IMR-90 (cell line): ENCODE data around the gene KLK8. TPM values are rescaled to one million over a fixed set of nuclear protein-coding genes. Genes with fewer than 3 reads are reported as not detected.
"Not testable (repeated sequence)": the region's sequence is repeated elsewhere in the genome, so short reads cannot be mapped to it uniquely, and the experiment has no call there.

ENCODE experiments used
- ATAC-seq: fragments of 200-7000 bp; cut with Tn5 transposase; 2 replicates; pipeline ENCODE4 v1.9.1; 2020; ENCODE audit warnings: low read depth, mild to moderate bottlenecking, moderate library complexity
- BruUV-seq: library from RNA; stranded (reverse); fragments of 400-500 nt; replicated peaks from 2 replicates; lab custom pipeline; 2021; lab: Mats Ljungman, UMichigan
- CTCF ChIA-PET: fragments of 300-600 bp; formaldehyde crosslinking; extraction: SDS; loops from one replicate; lab custom pipeline; 2021; ENCODE audit warnings: antibody characterized with exemption; lab: Yijun Ruan, JAX
- POLR2A ChIA-PET: fragments of 300-600 bp; sonication (Branson Sonifier 250); formaldehyde crosslinking; loops from one replicate; lab custom pipeline; 2022; ENCODE audit warnings: antibody characterized with exemption; ENCODE audit not compliant: unreplicated experiment; lab: Charles Lee
- DNase-seq: peaks from one replicate; pipeline ENCODE4 v3.0.0; 2013
- H2AFZ ChIP-seq: replicated peaks from 2 replicates; pipeline ENCODE3; 2013; ENCODE audit warnings: low read length, mild to moderate bottlenecking; ENCODE audit not compliant: poor library complexity
- H2AK5ac ChIP-seq: 2 replicates; pipeline ENCODE4 v1.6.1; 2013; ENCODE audit warnings: low read depth, low read length, inconsistent platforms
- H2AK9ac ChIP-seq: replicated peaks from 2 replicates; pipeline ENCODE3; 2013; ENCODE audit warnings: mild to moderate bottlenecking, low read depth, low read length, moderate library complexity; ENCODE audit not compliant: poor library complexity
- H2BK120ac ChIP-seq: 2 replicates; pipeline ENCODE4 v1.6.1; 2013; ENCODE audit warnings: low read depth, low read length, inconsistent platforms
- H2BK15ac ChIP-seq: 3 replicates; pipeline ENCODE4 v1.6.1; 2013; ENCODE audit warnings: low read depth, low read length, inconsistent platforms
- H2BK20ac ChIP-seq: 2 replicates; pipeline ENCODE4 v1.6.1; 2013; ENCODE audit warnings: low read depth, mild to moderate bottlenecking, inconsistent platforms, low read length, moderate library complexity
- H2BK5ac ChIP-seq: 2 replicates; pipeline ENCODE4 v1.6.1; 2013; ENCODE audit warnings: mild to moderate bottlenecking, low read depth, low read length, inconsistent platforms; ENCODE audit not compliant: poor library complexity, severe bottlenecking
- H3K14ac ChIP-seq: replicated peaks from 2 replicates; pipeline ENCODE4 v1.6.1; 2013; ENCODE audit warnings: low read depth, low read length, inconsistent platforms
- H3K18ac ChIP-seq: 2 replicates; pipeline ENCODE4 v1.6.1; 2013; ENCODE audit warnings: low read depth, low read length, control low read depth
- H3K23ac ChIP-seq: 2 replicates; pipeline ENCODE4 v1.6.1; 2013; ENCODE audit warnings: low read depth, low read length, inconsistent platforms
- H3K27ac ChIP-seq: 2 replicates; pipeline ENCODE4 v1.5.1; 2013; ENCODE audit warnings: mild to moderate bottlenecking, control low read depth, low read length; ENCODE audit not compliant: insufficient read depth
- H3K27me3 ChIP-seq: 2 replicates; pipeline ENCODE4 v1.6.1; 2013; ENCODE audit warnings: low read length; ENCODE audit not compliant: control insufficient read depth, insufficient read depth
- H3K36me3 ChIP-seq: 2 replicates; pipeline ENCODE4 v1.6.1; 2013; ENCODE audit warnings: low read length, mixed read lengths; ENCODE audit not compliant: control insufficient read depth, insufficient read depth
- H3K4ac ChIP-seq: 2 replicates; pipeline ENCODE4 v1.6.1; 2013; ENCODE audit warnings: low read depth, low read length, inconsistent platforms
- H3K4me1 ChIP-seq: 2 replicates; pipeline ENCODE4 v1.6.1; 2013; ENCODE audit warnings: low read length, mixed read lengths; ENCODE audit not compliant: control insufficient read depth, insufficient read depth
- H3K4me2 ChIP-seq: 2 replicates; pipeline ENCODE4 v1.6.1; 2013; ENCODE audit warnings: low read depth, mild to moderate bottlenecking, control low read depth, low read length, moderate library complexity
- H3K4me3 ChIP-seq: 2 replicates; pipeline ENCODE4 v1.5.1; 2013; ENCODE audit warnings: low read depth, mild to moderate bottlenecking, control low read depth, low read length, moderate library complexity; ENCODE audit not compliant: insufficient read depth
- H3K56ac ChIP-seq: 2 replicates; pipeline ENCODE4 v1.6.1; 2013; ENCODE audit warnings: low read length, inconsistent platforms; ENCODE audit not compliant: insufficient read depth; ENCODE audit errors: extremely low read depth
- H3K79me1 ChIP-seq, 2 experiments: 2 replicates each; pipeline ENCODE4 v1.6.1; 2013; ENCODE audit warnings: low read length in 2 of 2, inconsistent platforms in 1 of 2, low read depth in 1 of 2
- H3K9ac ChIP-seq: 2 replicates; pipeline ENCODE4 v1.6.1; 2013; ENCODE audit warnings: low read depth, low read length, control low read depth
- H3K9me1 ChIP-seq: 2 replicates; pipeline ENCODE4 v1.6.1; 2013; ENCODE audit warnings: low read length, inconsistent platforms; ENCODE audit not compliant: insufficient read depth
- H3K9me3 ChIP-seq: 2 replicates; pipeline ENCODE4 v1.6.1; 2013; ENCODE audit warnings: low read length; ENCODE audit not compliant: control insufficient read depth, insufficient read depth
- H4K20me1 ChIP-seq: 2 replicates; pipeline ENCODE4 v1.6.1; 2013; ENCODE audit warnings: low read length, inconsistent platforms; ENCODE audit not compliant: insufficient read depth
- H4K5ac ChIP-seq: 2 replicates; pipeline ENCODE4 v1.6.1; 2013; ENCODE audit warnings: mild to moderate bottlenecking, low read depth, low read length, control low read depth
- H4K8ac ChIP-seq, 2 experiments: 2 replicates each; pipeline ENCODE4 v1.6.1; 2013; ENCODE audit warnings: low read depth in 2 of 2, low read length in 2 of 2, control low read depth in 1 of 2, inconsistent platforms in 1 of 2
- H4K91ac ChIP-seq: 2 replicates; pipeline ENCODE4 v1.6.1; 2013; ENCODE audit warnings: low read depth, low read length, inconsistent platforms; ENCODE audit not compliant: insufficient read depth
- WGBS, 2 experiments: methylation state at CpG; one replicate each; pipeline versions ENCODE4 v1.1.5 to v1.1.7; 2013; ENCODE audit warnings: missing lambda C conversion rate in 2 of 2; ENCODE audit not compliant: insufficient read length in 1 of 2; ENCODE audit errors: extremely low coverage in 2 of 2; 5-methylcytosine and 5-hydroxymethylcytosine counted together
- dilution Hi-C: fragments of 300-500 bp; cut with HindIII; formaldehyde crosslinking; loops from one replicate; pipeline ENCODE4 v1.14.3; 2018; ENCODE audit warnings: low sequenced_read_pairs; ENCODE audit not compliant: unreplicated experiment
- in situ Hi-C: fragments of 300-500 bp; cut with MboI; formaldehyde crosslinking; loops from 3 replicates; pipeline ENCODE4 v1.14.3; 2019; ENCODE audit warnings: low sequenced_read_pairs, inconsistent platforms, mixed read lengths
- intact Hi-C: fragments of 100-400 bp; cut with micrococcal nuclease; formaldehyde crosslinking; loops from 2 replicates; pipeline ENCODE4 v1.10.0; 2022
- polyA plus RNA-seq, 3 experiments: library from polyadenylated mRNA; depleted of rRNA; stranded (reverse); fragments of >200 nt; gene quantifications; 2 replicates each; pipeline ENCODE4 v1.2.3, GENCODE V29; 2012; ENCODE audit warnings: low replicate concordance in 1 of 3
- total RNA-seq: library from RNA; depleted of rRNA; stranded (reverse); fragments of >200 nt; gene quantifications from 2 replicates; pipeline ENCODE4 v1.2.3, GENCODE V29; 2012

KLK8 gene
- total and polyA plus RNA-seq, 2 of the 4 experiments (the other 2 are of a cell fraction) = not detected

GRCh38 chr19:50984416-50984815 lies 17.0 kb downstream of the KLK8 start:
- dilution Hi-C loops, H3K4ac ChIP-seq, H3K9me1 ChIP-seq, H4K20me1 ChIP-seq, H3K79me1 ChIP-seq, H3K56ac ChIP-seq, H4K5ac ChIP-seq, H3K18ac ChIP-seq, H4K8ac ChIP-seq, H2AFZ ChIP-seq, H2BK20ac ChIP-seq, H3K27ac ChIP-seq, H3K23ac ChIP-seq, intact Hi-C loops, H2BK120ac ChIP-seq, H3K9ac ChIP-seq, CTCF ChIA-PET, H3K4me3 ChIP-seq, BruUV-seq, in situ Hi-C loops, H3K14ac ChIP-seq, H3K4me2 ChIP-seq, H2AK9ac ChIP-seq, H2AK5ac ChIP-seq, DNase-seq, H3K36me3 ChIP-seq, H3K4me1 ChIP-seq, H3K27me3 ChIP-seq, H4K91ac ChIP-seq, H2BK5ac ChIP-seq, ATAC-seq, H2BK15ac ChIP-seq, H3K9me3 ChIP-seq: not testable (repeated sequence)
- 100% methylated on average over 4 of the region's 14 CpGs; no CpG with 5 or more reads in 1 of the 2 experiments for WGBS, 2 experiments
- POLR2A ChIA-PET = interaction anchor here (0.5 kb wide), 1 partner anchor 36 kb away, joined by 5 read pairs; no protein-coding TSS in a partner anchor
